Activated naive CD8-positive, alpha-beta T cell treated with anti-CD3 and anti-CD28 coated beads, Interleukin-2, amount 10 ng/mL, durations not matched to agents 7 days and 5 days (primary cell): Measurements from ENCODE around the gene SRP72. TPM values are rescaled to one million over a fixed set of nuclear protein-coding genes. Genes with fewer than 3 reads are reported as not detected.
"Not testable (repeated sequence)": the region's sequence is repeated elsewhere in the genome, so short reads cannot be mapped to it uniquely, and the experiment has no call there.

ENCODE experiments used
- ATAC-seq: fragments of 150-1000 bp; cut with Tn5 transposase; one replicate; pipeline ENCODE4 v1.10.0; 2021; ENCODE audit warnings: low read depth, moderate library complexity
- POLR2A ChIA-PET: fragments of 350-600 bp; sonication (Branson Sonifier 250); formaldehyde crosslinking; loops from one replicate; lab custom pipeline; 2021; ENCODE audit warnings: antibody characterized with exemption; lab: Charles Lee
- DNase-seq: peaks from one replicate; pipeline ENCODE4 v3.0.0; 2021
- H3K27ac Mint-ChIP-seq: one replicate; pipeline ENCODE4 v1.8.0; 2022; ENCODE audit warnings: mild to moderate bottlenecking, mixed read lengths
- H3K27me3 Mint-ChIP-seq: one replicate; pipeline ENCODE4 v1.8.0; 2022; ENCODE audit warnings: mild to moderate bottlenecking, moderate library complexity, mixed read lengths
- H3K36me3 Mint-ChIP-seq: one replicate; pipeline ENCODE4 v1.8.0; 2021; ENCODE audit warnings: mild to moderate bottlenecking, mixed read lengths
- H3K4me1 Mint-ChIP-seq: one replicate; pipeline ENCODE4 v1.8.0; 2021; ENCODE audit warnings: mixed read lengths
- H3K4me3 Mint-ChIP-seq: one replicate; pipeline ENCODE4 v1.8.0; 2022; ENCODE audit warnings: mild to moderate bottlenecking, moderate library complexity, mixed read lengths
- H3K9me3 Mint-ChIP-seq: one replicate; pipeline ENCODE4 v1.8.0; 2021; ENCODE audit warnings: mixed read lengths
- total RNA-seq, 2 experiments: library from RNA; stranded (reverse); gene quantifications; one replicate each; pipeline ENCODE4 v1.2.3, GENCODE V29; 2021

SRP72 gene
- total RNA-seq, 2 experiments from 2014 or later, result 123 to 124 TPM

DNA sequence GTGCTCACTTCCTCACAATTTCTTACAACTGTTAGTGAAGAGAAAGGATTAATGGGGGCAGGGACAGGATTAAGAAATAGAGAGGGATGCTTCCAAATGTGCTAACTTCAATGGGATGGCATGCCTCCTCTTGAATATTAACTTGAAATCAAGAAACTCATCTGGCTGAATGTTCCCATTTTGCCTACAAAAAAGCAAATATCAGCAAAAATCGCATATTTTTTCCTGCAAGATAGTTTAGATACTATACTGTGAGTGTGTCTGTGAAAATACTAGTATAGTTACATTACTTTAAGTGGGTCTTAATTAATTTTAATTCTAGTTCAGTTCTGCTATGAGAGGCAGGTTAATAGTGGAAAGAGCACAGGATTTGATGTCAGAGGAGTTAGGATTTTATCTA, 26.4 kb upstream of the SRP72 start:
- no peak for DNase-seq
- POLR2A ChIA-PET, result no interaction called here
- peaks cover 34% of the 10 kb centered on the region for H3K36me3 Mint-ChIP-seq
- ATAC-seq, result no peak
- no peak overlapping the region for H3K27ac Mint-ChIP-seq
- no peaks in the 10 kb centered on the region for H3K9me3 Mint-ChIP-seq
- H3K4me3 Mint-ChIP-seq, result peak overlapping the region; percentile 14
- H3K27me3 Mint-ChIP-seq, result no peaks in the 10 kb centered on the region
- H3K4me1 Mint-ChIP-seq, result peaks cover 43% of the 10 kb centered on the region

GRCh38 chr4:56444719-56445118, 22.7 kb upstream of the SRP72 start:
- H3K36me3 Mint-ChIP-seq, result peaks cover 44% of the 10 kb centered on the region
- H3K27me3 Mint-ChIP-seq, result no peaks in the 10 kb centered on the region
- H3K27ac Mint-ChIP-seq, result peak overlapping the region; percentile 24
- DNase-seq, result no peak
- no peaks in the 10 kb centered on the region for H3K9me3 Mint-ChIP-seq
- H3K4me3 Mint-ChIP-seq, result no peak overlapping the region
- POLR2A ChIA-PET, result interaction anchor here (1.2 kb wide), 1 partner anchor 9 kb away, joined by 4 read pairs; the partner anchor contains the start of genes PAICS and PPAT
- no peak for ATAC-seq
- peaks cover 40% of the 10 kb centered on the region for H3K4me1 Mint-ChIP-seq

GRCh38 chr4:56445699-56446098, 21.7 kb upstream of the SRP72 start:
- Mint-ChIP-seq H3K4me3 (no peak overlapping the region), H3K36me3 (peaks cover 50% of the 10 kb centered on the region), H3K27ac (peak overlapping the region; percentile 30), H3K9me3 (no peaks in the 10 kb centered on the region), H3K27me3 (no peaks in the 10 kb centered on the region), H3K4me1 (peaks cover 33% of the 10 kb centered on the region)
- no peak for ATAC-seq
- POLR2A ChIA-PET, result no interaction called here
- no peak for DNase-seq

DNA sequence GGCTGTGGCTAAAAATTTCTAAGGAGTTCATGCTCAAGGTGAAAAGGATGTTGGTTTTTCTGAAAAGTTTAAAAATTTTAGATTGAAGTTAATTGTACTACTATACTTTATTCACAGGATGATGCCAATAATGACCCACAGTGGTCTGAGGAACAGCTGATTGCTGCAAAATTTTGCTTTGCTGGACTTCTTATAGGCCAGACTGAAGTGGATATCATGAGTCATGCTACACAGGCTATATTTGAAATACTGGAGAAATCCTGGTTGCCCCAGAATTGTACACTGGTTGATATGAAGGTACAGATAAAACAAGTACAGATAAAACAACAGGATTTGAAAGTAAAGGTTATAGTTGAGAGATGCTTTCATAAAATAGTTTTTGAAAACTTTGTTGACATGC, 19.1 kb upstream of the SRP72 start:
- Mint-ChIP-seq H3K27me3 (no peaks in the 10 kb centered on the region), H3K4me3 (no peak overlapping the region), H3K4me1 (peaks cover 21% of the 10 kb centered on the region), H3K27ac (peak overlapping the region; percentile 8), H3K36me3 (peaks cover 53% of the 10 kb centered on the region), H3K9me3 (no peaks in the 10 kb centered on the region)
- no peak for ATAC-seq
- POLR2A ChIA-PET, result no interaction called here
- no peak for DNase-seq

DNA sequence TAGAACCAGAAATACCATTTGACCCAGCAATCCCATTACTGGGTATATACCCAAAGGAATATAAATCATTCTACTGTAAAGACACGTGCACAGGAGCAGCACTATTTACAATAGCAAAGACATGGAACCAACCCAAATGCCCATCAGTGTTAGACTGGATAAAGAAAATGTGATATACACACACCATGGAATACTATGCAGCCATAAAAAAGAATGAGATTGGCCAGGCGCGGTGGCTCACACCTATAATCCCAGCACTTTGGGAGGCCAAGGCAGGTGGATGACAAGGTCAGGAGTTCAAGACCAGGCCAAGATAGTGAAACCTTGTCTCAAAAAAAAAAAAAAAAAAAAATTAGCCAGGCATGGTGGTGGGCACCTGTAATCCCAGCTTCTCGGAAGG, 17.9 kb upstream of the SRP72 start:
- not testable (repeated sequence) for H3K4me3 Mint-ChIP-seq, DNase-seq, H3K27me3 Mint-ChIP-seq, ATAC-seq, H3K27ac Mint-ChIP-seq, H3K9me3 Mint-ChIP-seq
- POLR2A ChIA-PET, result interaction anchor here (0.7 kb wide), 1 partner anchor 80 kb away, joined by 3 read pairs; no protein-coding TSS in a partner anchor
- Mint-ChIP-seq H3K4me1 (peaks cover 18% of the 10 kb centered on the region), H3K36me3 (peaks cover 52% of the 10 kb centered on the region)

GRCh38 chr4:56450342-56450741, 17.1 kb upstream of the SRP72 start:
- DNase-seq (no peak), ATAC-seq (no peak)
- Mint-ChIP-seq H3K27ac (no peak overlapping the region), H3K9me3 (no peaks in the 10 kb centered on the region), H3K27me3 (no peaks in the 10 kb centered on the region), H3K4me3 (no peak overlapping the region), H3K36me3 (peaks cover 49% of the 10 kb centered on the region), H3K4me1 (peaks cover 14% of the 10 kb centered on the region)
- POLR2A ChIA-PET, result interaction anchor here (0.7 kb wide), 1 partner anchor 80 kb away, joined by 3 read pairs; no protein-coding TSS in a partner anchor

DNA sequence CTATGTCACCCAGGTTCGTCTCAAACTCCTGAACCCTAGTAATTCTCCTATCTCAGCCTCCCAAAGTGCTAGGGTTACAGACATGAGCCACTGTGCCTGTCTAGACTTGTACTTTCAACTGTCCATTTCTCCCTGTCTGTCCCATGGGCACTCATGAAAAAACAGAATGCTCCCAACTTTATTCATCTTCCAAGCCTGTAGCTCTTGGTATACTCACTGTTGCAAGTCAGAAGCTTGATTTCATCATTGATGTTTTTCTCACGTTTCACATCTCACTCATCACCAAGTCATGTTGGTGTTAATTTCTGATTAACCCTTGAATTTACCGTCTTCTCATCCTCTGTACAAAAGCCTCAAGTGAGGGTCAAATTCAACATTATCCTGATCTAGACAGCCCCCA, 7.3 kb upstream of the SRP72 start:
- Mint-ChIP-seq H3K27ac (no peak overlapping the region), H3K9me3 (no peaks in the 10 kb centered on the region), H3K36me3 (peaks cover 29% of the 10 kb centered on the region), H3K27me3 (no peaks in the 10 kb centered on the region), H3K4me3 (no peak overlapping the region), H3K4me1 (peaks cover 7% of the 10 kb centered on the region)
- DNase-seq, result no peak
- POLR2A ChIA-PET, result interaction anchor here (0.7 kb wide), 1 partner anchor 9 kb away, joined by 4 read pairs; no protein-coding TSS in a partner anchor
- ATAC-seq, result no peak

- H3K36me3 Mint-ChIP-seq, result peaks cover 22% of the 10 kb centered on the region
- POLR2A ChIA-PET, result no interaction called here
- no peak overlapping the region for H3K4me3 Mint-ChIP-seq
- H3K9me3 Mint-ChIP-seq, result no peaks in the 10 kb centered on the region
- no peak for DNase-seq
- H3K4me1 Mint-ChIP-seq, result peaks cover 20% of the 10 kb centered on the region
- no peaks in the 10 kb centered on the region for H3K27me3 Mint-ChIP-seq
- H3K27ac Mint-ChIP-seq, result peak overlapping the region; percentile 18
- no peak for ATAC-seq
Observed at GRCh38 chr4:56462157-56462556, 5.3 kb upstream of the SRP72 start.

DNA sequence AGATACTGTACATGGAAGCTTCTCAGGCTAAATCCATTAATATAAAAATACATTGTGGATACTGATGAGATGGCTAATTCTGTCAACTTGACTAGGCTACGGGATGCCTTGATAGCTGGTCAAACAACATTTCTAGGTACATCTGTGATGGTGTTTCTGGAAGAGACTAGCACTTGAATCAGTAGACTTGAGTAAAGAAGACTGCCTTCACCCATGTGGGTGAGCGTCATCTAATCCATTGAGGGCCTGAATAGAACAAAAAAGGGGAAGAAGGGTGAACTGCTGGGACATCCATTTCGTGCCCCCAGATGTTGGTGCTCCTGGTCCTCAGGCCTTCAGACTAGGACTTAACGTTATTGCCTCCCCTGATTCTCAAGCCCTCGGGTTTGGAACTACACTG, 3.7 kb upstream of the SRP72 start:
- Mint-ChIP-seq H3K4me1 (peaks cover 27% of the 10 kb centered on the region), H3K9me3 (no peaks in the 10 kb centered on the region), H3K27ac (no peak overlapping the region), H3K4me3 (no peak overlapping the region), H3K27me3 (no peaks in the 10 kb centered on the region), H3K36me3 (peaks cover 18% of the 10 kb centered on the region)
- DNase-seq (no peak), ATAC-seq (no peak)
- POLR2A ChIA-PET, result interaction anchor here (1.2 kb wide), 1 partner anchor 27 kb away, joined by 3 read pairs; the partner anchor contains the start of gene PAICS

GRCh38 chr4:56464581-56464980, 2.8 kb upstream of the SRP72 start:
- Mint-ChIP-seq H3K4me3 (no peak overlapping the region), H3K4me1 (peaks cover 34% of the 10 kb centered on the region), H3K27me3 (no peaks in the 10 kb centered on the region), H3K27ac (peak overlapping the region; percentile 51), H3K36me3 (peaks cover 18% of the 10 kb centered on the region), H3K9me3 (no peaks in the 10 kb centered on the region)
- POLR2A ChIA-PET, result no interaction called here
- DNase-seq, result no peak
- ATAC-seq, result no peak

- peak overlapping the region; percentile 94 for H3K4me3 Mint-ChIP-seq
- ATAC-seq (no peak), DNase-seq (no peak)
- peak overlapping the region; percentile 96 for H3K27ac Mint-ChIP-seq
- peaks cover 15% of the 10 kb centered on the region for H3K36me3 Mint-ChIP-seq
- H3K4me1 Mint-ChIP-seq, result peaks cover 40% of the 10 kb centered on the region
- POLR2A ChIA-PET, result interaction anchor here (0.7 to 2.4 kb wide), 5 partner anchors 9 to 512 kb away, joined by 3 to 31 read pairs (median 4); partner anchors contain the start of genes AASDH, NOA1, PAICS and POLR2B
- H3K9me3 Mint-ChIP-seq, result no peaks in the 10 kb centered on the region
- H3K27me3 Mint-ChIP-seq, result no peaks in the 10 kb centered on the region
Observed at GRCh38 chr4:56465599-56466295, 1.7 kb upstream of the SRP72 start.

DNA sequence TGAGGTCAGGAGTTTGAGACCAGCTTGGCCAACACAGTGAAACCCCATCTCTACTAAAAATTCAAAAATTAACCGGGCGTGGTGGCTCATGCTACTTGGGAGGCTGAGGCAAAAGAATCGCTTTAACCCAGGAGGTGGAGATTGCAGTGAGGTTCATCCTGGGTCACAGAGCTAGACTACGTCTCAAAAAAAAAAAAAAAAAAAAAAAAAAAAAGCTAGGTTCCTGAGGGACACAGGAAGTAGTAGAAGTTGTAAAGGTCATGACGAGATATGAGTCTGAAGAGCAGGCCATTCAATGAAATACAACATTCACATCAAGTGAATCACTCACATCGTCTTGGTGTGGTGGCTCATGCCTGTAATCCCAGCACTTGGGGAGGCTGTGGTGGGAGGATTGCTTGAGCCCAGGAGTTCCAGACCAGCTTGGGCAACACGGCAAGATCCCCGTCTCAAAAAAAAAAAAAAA, 1.1 kb upstream of the SRP72 start:
- peaks cover 40% of the 10 kb centered on the region for H3K4me1 Mint-ChIP-seq

GRCh38 chr4:56466910-56467283, 520 bp upstream of the SRP72 start:
- POLR2A ChIA-PET, result interaction anchor here (0.7 to 2.4 kb wide), 5 partner anchors 7 to 511 kb away, joined by 3 to 31 read pairs (median 4); partner anchors contain the start of genes NOA1, PAICS, POLR2B and PPAT
- Mint-ChIP-seq H3K27ac (peak overlapping the region; percentile 96), H3K9me3 (no peaks in the 10 kb centered on the region), H3K4me3 (peak overlapping the region; percentile 94), H3K4me1 (peaks cover 42% of the 10 kb centered on the region), H3K36me3 (peaks cover 14% of the 10 kb centered on the region), H3K27me3 (no peaks in the 10 kb centered on the region)
- ATAC-seq (no peak), DNase-seq (no peak)

More for the DNA sequence above, 1.1 kb upstream of the SRP72 start:
- H3K9me3 Mint-ChIP-seq, H3K27me3 Mint-ChIP-seq: not testable (repeated sequence)
- DNase-seq (peak; percentile 41), ATAC-seq (peak; percentile 15)
- Mint-ChIP-seq H3K4me3 (peak overlapping the region; percentile 94), H3K36me3 (peaks cover 15% of the 10 kb centered on the region), H3K27ac (peak overlapping the region; percentile 96)
- POLR2A ChIA-PET, result interaction anchor here (0.7 to 2.4 kb wide), 6 partner anchors 8 to 512 kb away, joined by 3 to 31 read pairs (median 4); partner anchors contain the start of genes AASDH, NOA1, PAICS and POLR2B
